Measurements from ENCODE around the gene SSC4D.
"Not testable (repeated sequence)": the region's sequence is repeated elsewhere in the genome, so short reads cannot be mapped to it uniquely, and the experiment has no call there.

Gene SSC4D

DNA sequence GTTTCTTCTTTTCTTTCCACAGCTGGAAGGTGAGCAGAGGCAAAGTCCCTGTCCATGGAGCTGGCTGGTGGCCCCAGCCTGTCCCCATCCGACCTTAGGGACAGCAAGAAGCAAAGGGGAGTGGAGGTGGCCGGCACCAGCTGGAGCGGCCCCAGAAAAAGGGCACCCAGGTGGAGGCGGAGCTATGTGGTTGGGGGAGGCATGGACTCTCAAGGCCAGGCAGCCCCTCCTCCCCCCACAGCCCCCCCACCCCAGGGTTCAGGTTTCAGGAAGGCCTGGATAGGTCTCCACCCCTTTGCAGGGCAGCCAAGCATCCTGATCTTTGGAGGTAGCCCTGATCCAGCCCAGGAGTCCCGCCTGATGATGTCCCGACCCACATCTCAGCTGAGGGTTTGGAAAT is at the start of gene SSC4D:
SSC4D (minus strand) TSS at position 161 of the 400 bp plus-strand sequence. CDS start 5,258 bp downstream, outside the sequence.
- Histone ChIP-seq H3K4me1 (ENCODE audit: insufficient read depth, low read length) (no peaks in the 10 kb centered on the region), H3K27me3 (ENCODE audit: insufficient read depth, low read length) (no peaks in the 10 kb centered on the region), H3K36me3 (ENCODE audit: insufficient read depth, low read length) (no peaks in the 10 kb centered on the region), H2AFZ (ENCODE audit: low read depth, low read length) (no peak within 1 kb of the TSS), H3K4me3 (ENCODE audit: low read length) (no peak within 1 kb of the TSS), H3K9me3 (ENCODE audit: low read length) (no peaks in the 10 kb centered on the region)

DNA sequence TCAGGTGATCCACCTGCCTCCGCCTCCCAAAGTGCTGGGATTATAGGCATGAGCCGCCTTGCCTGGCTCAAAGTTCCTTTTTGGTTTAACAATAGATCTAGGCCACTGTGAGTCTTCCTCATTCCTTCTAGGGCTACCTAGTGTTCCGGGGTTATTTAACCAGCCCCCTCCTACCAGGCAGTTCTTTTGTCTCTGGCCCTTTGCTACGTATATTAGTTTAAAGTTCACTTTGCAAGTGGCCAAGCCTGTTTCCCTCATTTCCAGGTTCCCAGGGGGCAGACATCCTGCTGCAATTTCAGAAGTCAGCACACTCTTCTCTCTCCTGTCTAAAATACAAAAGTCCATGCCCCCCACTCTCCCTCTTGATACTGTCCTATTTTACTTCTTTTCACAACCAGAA is 49.0 kb upstream of the SSC4D start:
- H2AFZ ChIP-seq (ENCODE audit: low read depth, low read length); H3K4me1 ChIP-seq (ENCODE audit: insufficient read depth, low read length); H3K4me3 ChIP-seq (ENCODE audit: low read length); H3K36me3 ChIP-seq (ENCODE audit: insufficient read depth, low read length); H3K9me3 ChIP-seq (ENCODE audit: low read length); H3K27me3 ChIP-seq (ENCODE audit: insufficient read depth, low read length): not testable (repeated sequence)

DNA sequence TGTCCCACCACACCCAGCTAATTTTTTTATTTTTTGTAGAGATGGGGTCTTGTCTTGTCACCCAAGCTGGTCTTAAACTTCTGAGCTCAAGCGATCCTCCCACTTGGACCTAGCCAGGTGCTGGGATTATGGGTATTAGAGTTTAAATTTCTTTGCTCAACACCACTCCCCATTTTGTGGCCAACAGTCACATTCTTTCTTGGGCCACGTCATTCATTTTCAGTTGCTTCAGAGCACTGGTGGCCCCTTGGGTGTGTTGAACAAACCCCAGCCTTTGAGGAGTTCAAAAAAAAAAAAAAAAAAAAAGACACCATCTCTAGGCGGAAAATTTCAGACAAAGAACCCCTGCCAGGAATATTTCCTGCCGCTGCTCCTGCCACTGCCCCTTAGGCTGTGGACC is 47.5 kb upstream of the SSC4D start:
- not testable (repeated sequence) for H3K27me3 ChIP-seq (ENCODE audit: insufficient read depth, low read length); H3K4me3 ChIP-seq (ENCODE audit: low read length); H3K9me3 ChIP-seq (ENCODE audit: low read length); H2AFZ ChIP-seq (ENCODE audit: low read depth, low read length); H3K36me3 ChIP-seq (ENCODE audit: insufficient read depth, low read length); H3K4me1 ChIP-seq (ENCODE audit: insufficient read depth, low read length)

DNA sequence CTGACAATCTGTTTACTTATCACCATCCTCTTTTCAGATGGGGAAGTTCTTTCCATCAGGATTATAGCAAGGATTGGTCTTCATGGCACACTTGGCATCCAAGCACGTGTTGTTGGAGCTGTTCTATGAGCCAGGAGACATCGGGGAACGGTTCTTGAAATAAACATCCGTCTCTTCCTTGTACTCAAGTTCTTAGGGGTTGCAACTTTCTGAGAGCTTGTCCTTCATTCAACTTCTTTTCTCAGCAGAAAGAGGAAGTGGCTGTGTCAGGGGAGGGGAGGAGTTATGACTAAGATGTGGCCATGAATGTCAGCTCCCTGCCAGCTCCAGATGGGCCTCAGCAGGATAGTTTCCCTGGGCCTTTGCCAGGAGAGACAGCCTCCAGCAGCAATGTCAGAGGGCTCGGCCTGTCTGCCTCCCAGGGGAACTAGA is 36.1 kb upstream of the SSC4D start:
- not testable (repeated sequence) for H3K36me3 ChIP-seq (ENCODE audit: insufficient read depth, low read length); H3K4me3 ChIP-seq (ENCODE audit: low read length); H3K4me1 ChIP-seq (ENCODE audit: insufficient read depth, low read length); H3K9me3 ChIP-seq (ENCODE audit: low read length); H2AFZ ChIP-seq (ENCODE audit: low read depth, low read length); H3K27me3 ChIP-seq (ENCODE audit: insufficient read depth, low read length)

DNA sequence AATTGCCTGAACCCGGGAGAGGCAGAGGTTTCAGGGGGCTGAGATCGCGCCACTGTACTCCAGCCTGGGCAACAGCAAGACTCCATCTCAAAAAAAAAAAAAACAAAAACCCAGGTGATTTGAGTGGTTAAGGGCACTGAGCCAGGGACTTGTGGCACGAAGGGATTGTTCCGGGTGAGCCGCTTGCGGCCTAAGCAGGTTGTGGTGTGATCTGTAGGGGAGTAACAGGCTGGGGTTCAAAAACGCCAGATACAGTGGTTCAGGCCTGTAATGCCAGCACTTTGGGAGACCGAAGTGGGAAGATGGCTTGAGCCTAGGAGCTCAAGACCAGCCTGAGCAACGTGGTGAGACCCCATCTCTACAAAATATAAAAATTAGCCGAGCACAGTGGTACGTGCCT is 34.3 kb upstream of the SSC4D start:
- not testable (repeated sequence) for H3K27me3 ChIP-seq (ENCODE audit: insufficient read depth, low read length); H3K9me3 ChIP-seq (ENCODE audit: low read length); H2AFZ ChIP-seq (ENCODE audit: low read depth, low read length); H3K36me3 ChIP-seq (ENCODE audit: insufficient read depth, low read length); H3K4me1 ChIP-seq (ENCODE audit: insufficient read depth, low read length); H3K4me3 ChIP-seq (ENCODE audit: low read length)

DNA sequence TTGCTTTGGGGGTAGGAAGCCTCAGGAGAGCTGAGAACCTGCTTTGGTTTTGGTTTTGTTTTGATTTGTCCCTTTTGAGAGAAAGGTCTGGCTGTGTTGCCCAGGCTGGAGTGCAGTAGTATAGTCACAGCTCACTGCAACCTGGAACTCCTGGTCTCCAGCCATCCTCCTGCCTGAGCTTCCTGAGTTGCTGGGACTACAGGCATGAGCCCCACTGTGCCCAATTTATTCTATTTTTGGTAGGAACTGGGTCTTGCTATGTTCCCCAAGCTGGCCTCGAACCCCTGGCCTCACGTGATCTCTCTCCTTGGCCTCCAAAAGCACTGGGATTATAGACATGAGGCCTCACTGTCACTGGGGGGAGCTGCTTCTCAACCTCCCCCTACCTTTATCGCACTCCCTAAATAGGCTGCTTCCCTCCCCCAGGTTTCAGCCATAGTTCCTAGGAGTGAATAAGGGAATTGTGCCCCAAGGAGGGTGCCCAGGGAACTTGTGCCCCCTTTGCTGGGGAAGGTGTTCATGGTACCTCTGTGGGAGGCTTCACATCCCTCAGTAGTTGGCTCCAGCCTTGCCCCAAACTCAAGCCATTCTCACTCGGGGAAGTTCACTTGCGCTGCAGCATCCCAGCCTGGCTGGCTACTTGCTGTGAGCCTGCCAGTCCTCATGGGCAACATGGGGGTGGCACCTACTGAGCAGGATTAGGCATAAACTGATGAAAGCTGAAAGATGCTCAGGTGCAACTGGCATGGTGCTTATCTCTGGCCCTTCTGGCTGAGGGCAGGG is 33.4 kb upstream of the SSC4D start:
- not testable (repeated sequence) for H3K9me3 ChIP-seq (ENCODE audit: low read length); H2AFZ ChIP-seq (ENCODE audit: low read depth, low read length); H3K4me3 ChIP-seq (ENCODE audit: low read length); H3K36me3 ChIP-seq (ENCODE audit: insufficient read depth, low read length); H3K4me1 ChIP-seq (ENCODE audit: insufficient read depth, low read length); H3K27me3 ChIP-seq (ENCODE audit: insufficient read depth, low read length)

DNA sequence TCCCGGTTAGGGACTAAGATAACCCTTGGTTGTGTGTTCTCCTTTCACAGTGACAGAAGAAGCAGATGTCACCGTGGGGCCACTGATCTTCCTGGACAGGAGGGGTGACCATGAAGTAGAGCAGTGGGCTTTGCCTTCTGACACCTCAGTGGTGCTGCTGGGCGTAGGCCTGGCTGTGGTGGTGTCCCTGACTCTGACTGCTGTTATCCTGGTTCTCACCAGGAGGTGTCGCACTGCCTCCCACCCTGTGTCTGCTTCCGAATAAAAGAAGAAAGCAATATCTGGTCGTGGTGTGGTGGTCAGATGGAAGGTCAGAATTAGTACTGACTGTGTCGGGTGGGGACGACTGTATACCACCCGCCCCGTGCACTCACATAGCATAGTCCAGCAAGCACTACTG is 32.3 kb upstream of the SSC4D start:
- H3K9me3 ChIP-seq (ENCODE audit: low read length); H3K4me3 ChIP-seq (ENCODE audit: low read length); H2AFZ ChIP-seq (ENCODE audit: low read depth, low read length); H3K36me3 ChIP-seq (ENCODE audit: insufficient read depth, low read length); H3K27me3 ChIP-seq (ENCODE audit: insufficient read depth, low read length); H3K4me1 ChIP-seq (ENCODE audit: insufficient read depth, low read length): not testable (repeated sequence)

DNA sequence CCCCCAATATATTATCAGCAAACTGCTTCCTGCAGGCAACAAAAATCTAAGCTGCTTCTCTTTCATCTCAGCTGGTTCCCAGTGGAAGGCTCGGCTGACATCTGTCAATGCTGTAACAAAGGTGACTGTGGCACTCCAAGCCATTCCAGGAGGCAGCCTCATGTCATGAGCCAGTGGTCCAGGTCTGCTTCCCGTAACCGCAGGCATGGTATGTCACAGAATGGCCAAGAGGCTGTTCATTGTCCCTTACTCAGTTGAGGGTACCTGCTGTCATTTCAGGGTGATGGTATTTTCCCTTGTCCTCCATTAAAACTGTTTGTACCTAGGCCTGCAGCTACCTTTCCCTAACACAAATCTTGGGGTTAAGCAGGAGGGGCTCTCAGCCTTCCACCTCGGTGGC is 30.9 kb upstream of the SSC4D start:
- H3K4me1 ChIP-seq (ENCODE audit: insufficient read depth, low read length); H2AFZ ChIP-seq (ENCODE audit: low read depth, low read length); H3K9me3 ChIP-seq (ENCODE audit: low read length); H3K27me3 ChIP-seq (ENCODE audit: insufficient read depth, low read length); H3K36me3 ChIP-seq (ENCODE audit: insufficient read depth, low read length); H3K4me3 ChIP-seq (ENCODE audit: low read length): not testable (repeated sequence)

DNA sequence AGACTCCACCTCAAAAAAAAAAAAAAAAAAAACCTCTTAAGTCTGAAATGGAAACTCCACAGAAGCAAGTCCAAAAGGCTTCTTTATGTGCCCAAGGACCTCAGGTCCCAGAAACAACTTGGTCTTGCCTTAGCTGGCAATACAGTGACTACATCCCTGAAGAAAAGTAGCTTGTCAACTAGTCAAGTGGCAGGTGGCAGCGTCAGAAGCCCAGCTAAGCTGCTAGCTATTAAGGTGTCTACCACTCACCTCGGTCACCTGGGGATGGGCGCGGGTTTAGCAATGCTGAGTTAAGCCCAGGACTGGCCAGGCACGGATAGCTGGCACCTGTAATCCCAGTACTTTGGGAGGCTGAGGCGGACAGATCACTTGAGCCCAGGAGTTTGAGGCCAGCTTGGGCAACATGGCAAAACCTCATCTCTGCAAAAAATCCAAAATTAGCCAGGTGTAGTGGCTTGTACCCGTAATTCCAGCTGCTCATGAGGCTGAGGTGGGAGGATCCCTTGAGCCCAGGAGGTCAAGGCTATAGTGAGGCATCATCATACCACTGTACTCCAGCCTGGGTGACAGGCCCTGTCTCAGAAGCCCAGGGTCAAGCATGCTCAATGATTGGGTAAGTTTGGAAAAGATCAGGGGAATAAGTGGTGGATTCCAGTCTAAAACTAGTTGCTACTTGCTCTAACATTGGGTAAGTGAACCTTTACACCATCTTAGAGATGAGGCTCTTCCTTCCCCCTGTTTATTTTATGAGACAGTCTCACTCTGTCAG is 29.8 kb upstream of the SSC4D start:
- H3K27me3 ChIP-seq (ENCODE audit: insufficient read depth, low read length); H3K4me3 ChIP-seq (ENCODE audit: low read length); H3K9me3 ChIP-seq (ENCODE audit: low read length); H3K4me1 ChIP-seq (ENCODE audit: insufficient read depth, low read length); H3K36me3 ChIP-seq (ENCODE audit: insufficient read depth, low read length); H2AFZ ChIP-seq (ENCODE audit: low read depth, low read length): not testable (repeated sequence)

DNA sequence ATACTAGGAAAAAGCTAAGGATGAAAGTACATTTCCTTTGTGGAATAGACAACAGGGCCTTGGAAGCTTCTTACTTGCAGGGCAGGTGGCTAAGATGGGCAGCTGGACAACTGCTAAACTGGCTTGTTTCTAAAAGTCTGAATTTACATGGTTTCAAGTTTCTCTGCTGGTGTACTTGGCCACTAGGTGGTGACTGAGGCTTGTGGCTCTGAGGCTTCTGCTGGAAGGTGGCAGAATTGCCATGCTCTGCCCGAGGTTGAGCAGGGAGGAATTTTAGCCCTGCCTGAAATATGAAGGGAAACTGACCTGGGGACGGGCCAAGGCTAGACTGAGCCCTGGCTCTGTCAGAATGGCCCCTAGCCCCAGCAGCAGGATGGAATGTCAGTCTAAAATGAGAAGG is 28.4 kb upstream of the SSC4D start:
- not testable (repeated sequence) for H3K9me3 ChIP-seq (ENCODE audit: low read length); H3K27me3 ChIP-seq (ENCODE audit: insufficient read depth, low read length); H2AFZ ChIP-seq (ENCODE audit: low read depth, low read length); H3K4me3 ChIP-seq (ENCODE audit: low read length); H3K36me3 ChIP-seq (ENCODE audit: insufficient read depth, low read length); H3K4me1 ChIP-seq (ENCODE audit: insufficient read depth, low read length)

DNA sequence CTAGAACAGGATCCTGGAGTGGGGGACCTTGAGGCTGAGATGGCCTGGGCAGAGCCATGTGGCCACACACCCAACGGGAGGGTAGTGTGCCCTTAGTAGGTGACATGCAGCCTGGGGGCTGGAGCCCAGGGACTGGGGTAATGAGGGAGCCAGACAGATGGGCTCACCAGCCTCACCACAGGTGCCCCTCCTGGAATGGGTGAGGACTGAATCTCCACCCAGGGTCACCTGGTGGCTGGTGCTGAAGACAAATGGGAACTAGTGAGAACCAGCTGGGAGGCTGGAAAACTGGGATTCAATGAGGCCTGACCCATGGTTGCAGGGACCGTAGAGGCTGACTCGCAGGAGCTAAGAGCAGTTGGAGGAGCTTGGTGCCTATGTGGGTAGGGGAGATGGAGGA is 21.3 kb upstream of the SSC4D start:
- Histone ChIP-seq H3K4me3 (ENCODE audit: low read length) (no peak overlapping the region), H2AFZ (ENCODE audit: low read depth, low read length) (no peak overlapping the region), H3K27me3 (ENCODE audit: insufficient read depth, low read length) (no peaks in the 10 kb centered on the region), H3K4me1 (ENCODE audit: insufficient read depth, low read length) (no peaks in the 10 kb centered on the region), H3K36me3 (ENCODE audit: insufficient read depth, low read length) (no peaks in the 10 kb centered on the region), H3K9me3 (ENCODE audit: low read length) (no peaks in the 10 kb centered on the region)

DNA sequence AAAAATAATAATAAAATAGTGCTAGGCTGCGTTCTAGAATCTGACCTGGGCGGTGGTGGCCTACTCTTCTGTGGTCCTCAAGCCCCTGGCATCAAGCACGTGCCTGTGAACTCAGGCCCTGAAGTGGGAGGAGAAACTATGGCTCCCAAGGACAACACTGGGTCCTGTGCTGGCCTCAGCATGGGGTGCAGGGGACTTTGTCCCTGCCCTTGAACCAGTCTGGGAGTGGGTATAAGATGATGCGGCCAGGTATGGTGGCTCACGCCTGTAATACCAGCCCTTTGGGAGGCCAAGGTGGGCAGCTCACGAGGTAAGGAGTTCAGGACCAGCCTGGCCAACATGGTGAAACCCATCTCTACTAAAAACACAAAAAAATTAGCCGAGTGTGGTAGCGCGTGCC is 20.7 kb upstream of the SSC4D start:
- Histone ChIP-seq H3K4me3 (ENCODE audit: low read length) (no peak overlapping the region), H2AFZ (ENCODE audit: low read depth, low read length) (no peak overlapping the region), H3K36me3 (ENCODE audit: insufficient read depth, low read length) (no peaks in the 10 kb centered on the region), H3K27me3 (ENCODE audit: insufficient read depth, low read length) (no peaks in the 10 kb centered on the region), H3K9me3 (ENCODE audit: low read length) (no peaks in the 10 kb centered on the region), H3K4me1 (ENCODE audit: insufficient read depth, low read length) (no peaks in the 10 kb centered on the region)

DNA sequence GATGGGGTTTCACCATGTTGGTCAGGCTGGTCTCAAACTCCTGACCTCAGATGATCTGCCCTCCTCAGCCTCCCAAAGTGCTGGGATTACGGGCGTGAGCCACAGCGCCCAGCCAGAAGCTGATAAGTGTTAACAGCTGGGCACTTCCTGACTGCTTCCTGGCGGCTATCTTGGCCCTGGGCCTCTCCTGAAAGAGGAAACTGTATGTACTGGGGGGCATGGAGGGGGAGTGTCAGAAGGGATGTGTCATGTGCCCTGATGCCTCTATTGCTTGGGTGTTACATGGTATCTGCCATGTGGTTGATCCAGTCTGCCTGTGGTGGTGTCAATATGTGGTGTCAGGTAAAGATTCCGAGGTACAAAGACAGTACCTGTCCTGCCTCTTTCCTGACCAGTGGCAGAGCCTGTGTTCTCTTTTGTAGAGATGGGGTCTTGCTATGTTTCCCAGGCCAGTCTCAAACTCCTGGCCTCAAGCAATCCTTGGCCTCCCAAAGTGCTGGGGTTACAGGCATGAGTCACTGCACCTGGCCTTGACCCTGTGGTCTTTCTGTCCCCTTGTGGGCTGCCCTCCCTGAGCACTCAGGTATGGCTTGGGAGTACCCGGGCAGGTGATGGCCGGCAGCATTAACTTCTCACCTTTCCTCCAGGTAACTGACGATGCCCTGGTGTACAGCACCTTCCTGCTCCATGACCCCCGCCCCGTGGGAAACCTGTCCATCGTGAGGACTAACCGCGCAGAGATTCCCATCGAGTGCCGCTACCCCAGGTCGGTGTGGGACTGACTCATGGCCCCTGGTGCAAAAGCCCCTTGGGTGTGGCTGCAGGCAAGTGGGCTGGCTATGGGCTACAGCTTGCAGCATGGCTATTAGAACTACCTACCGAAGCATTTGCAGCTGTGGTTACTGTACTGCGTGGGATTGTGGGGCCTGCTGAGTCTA is 19.6 kb upstream of the SSC4D start:
- Histone ChIP-seq H3K4me1 (ENCODE audit: insufficient read depth, low read length) (no peaks in the 10 kb centered on the region), H3K27me3 (ENCODE audit: insufficient read depth, low read length) (peaks cover 3% of the 10 kb centered on the region), H3K4me3 (ENCODE audit: low read length) (no peak overlapping the region), H3K36me3 (ENCODE audit: insufficient read depth, low read length) (no peaks in the 10 kb centered on the region), H3K9me3 (ENCODE audit: low read length) (no peaks in the 10 kb centered on the region), H2AFZ (ENCODE audit: low read depth, low read length) (no peak overlapping the region)

Measured in neuron (in vitro differentiated cells).